Fibroblast of pulmonary artery (primary cell): ENCODE measurements around the gene MIAT.
"Not testable (repeated sequence)": the region's sequence is repeated elsewhere in the genome, so short reads cannot be mapped to it uniquely, and the experiment has no call there.

Experiments
- DNase-seq: peaks from one replicate; pipeline ENCODE4 v3.0.0-alpha.2; 2010; ENCODE audit warnings: low read depth
- H3K4me3 ChIP-seq: replicated peaks from 2 replicates; pipeline ENCODE4 v1.5.1; 2011; ENCODE audit warnings: low read depth, mild to moderate bottlenecking, control low read depth, low read length, moderate library complexity
- TF ChIP-seq, protein P1 (sequence below): IDR thresholded peaks from 2 replicates; pipeline ENCODE4 v1.5.1; 2011; ENCODE audit warnings: mild to moderate bottlenecking, control low read depth, low read length, inconsistent platforms; ENCODE audit errors: missing control alignments

Gene MIAT

DNA sequence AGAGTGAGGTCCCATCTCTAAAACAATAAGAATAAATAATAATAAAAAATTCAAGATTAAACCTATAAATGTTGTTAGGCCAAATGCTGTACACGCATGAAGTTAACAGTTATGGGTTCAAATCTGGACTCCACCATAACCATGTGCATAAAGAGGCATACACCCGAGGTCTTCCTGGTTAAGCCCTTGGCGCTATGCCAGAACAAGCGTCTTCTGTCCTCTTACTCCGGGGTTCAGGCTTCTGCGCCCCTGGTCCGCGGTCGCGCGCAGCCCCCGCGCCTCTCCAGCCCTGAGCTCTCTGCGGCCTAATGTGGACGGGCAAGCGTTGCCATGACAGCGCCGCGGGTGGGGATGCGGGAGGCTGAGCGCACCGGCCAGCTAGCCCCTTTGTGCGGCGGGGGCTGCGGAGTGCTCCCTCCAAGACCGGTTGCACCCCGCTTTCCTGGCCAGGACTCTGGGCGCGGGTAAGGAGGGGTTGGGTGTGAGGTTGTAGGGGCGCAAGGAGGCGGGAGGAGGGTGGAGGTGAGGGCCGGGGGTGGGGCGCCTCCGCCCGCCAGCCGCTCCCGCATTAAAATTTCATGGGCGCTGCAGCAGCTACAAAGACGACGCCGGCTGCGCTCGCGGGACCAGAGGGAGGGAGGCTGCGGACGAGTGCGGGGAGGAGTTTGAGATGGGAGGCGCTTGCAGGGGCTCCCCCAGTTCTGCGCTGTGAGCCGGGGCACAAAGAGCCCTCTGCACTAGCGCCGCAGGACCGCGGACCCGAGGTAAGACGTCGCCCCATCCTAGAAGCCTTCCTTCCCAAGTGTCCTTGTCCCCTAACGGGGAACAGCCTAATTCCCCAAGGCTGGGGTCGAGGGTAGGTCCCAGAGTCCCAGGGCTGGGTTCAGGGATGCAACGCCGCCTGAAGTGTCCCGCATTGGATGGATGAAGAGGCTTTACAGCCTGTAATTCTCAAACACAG is at the start of gene MIAT:
Gene MIAT (plus strand): TSS at position 698 of the 961 bp plus-strand sequence.
- no peak for DNase-seq
- H3K4me3 ChIP-seq, result peak within 1 kb of the TSS; percentile 37
- TF ChIP-seq, protein P1, sequence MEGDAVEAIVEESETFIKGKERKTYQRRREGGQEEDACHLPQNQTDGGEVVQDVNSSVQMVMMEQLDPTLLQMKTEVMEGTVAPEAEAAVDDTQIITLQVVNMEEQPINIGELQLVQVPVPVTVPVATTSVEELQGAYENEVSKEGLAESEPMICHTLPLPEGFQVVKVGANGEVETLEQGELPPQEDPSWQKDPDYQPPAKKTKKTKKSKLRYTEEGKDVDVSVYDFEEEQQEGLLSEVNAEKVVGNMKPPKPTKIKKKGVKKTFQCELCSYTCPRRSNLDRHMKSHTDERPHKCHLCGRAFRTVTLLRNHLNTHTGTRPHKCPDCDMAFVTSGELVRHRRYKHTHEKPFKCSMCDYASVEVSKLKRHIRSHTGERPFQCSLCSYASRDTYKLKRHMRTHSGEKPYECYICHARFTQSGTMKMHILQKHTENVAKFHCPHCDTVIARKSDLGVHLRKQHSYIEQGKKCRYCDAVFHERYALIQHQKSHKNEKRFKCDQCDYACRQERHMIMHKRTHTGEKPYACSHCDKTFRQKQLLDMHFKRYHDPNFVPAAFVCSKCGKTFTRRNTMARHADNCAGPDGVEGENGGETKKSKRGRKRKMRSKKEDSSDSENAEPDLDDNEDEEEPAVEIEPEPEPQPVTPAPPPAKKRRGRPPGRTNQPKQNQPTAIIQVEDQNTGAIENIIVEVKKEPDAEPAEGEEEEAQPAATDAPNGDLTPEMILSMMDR, result no peak

DNA sequence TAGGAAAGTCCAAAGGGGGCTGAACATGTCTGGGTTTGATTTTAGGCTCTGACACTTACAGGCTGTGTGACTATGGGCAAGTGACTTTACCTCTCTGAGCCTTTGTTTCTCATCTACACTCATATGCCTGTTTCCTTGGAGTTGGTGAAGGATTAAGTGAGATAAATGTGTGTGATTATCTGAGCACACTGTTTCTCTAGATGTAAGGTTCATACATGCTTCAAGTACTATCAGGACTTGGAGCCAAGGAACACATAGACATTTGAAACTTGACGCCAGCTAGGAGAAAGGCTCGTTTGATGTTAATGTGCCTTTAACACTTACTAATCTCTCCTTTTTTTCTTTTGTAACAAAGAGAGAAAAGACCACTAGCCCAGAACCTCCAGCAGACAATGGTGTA is 49.3 kb upstream of the MIAT start:
- TF ChIP-seq, protein P1, result no peak
- no peak for DNase-seq
- H3K4me3 ChIP-seq, result no peak overlapping the region

DNA sequence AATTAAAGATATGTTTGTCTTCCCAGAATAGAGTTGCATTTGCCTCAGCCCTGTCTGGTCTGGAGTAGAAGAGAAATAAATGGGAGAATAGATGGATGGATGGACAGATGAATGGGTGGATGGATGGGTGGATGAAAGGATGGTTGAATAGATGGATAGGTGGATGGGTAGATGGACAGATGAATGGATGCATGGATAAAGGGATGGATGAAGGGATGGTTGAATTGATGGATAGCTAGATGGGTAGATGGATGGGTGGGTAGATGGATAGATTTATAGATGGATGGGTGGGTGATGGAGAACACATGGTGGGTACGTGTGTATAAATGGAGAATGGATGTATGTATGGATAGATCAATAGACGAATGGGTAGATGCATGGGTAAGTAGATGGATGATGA is 48.1 kb upstream of the MIAT start:
- TF ChIP-seq, protein P1, result no peak
- DNase-seq, result no peak
- H3K4me3 ChIP-seq, result no peak overlapping the region

DNA sequence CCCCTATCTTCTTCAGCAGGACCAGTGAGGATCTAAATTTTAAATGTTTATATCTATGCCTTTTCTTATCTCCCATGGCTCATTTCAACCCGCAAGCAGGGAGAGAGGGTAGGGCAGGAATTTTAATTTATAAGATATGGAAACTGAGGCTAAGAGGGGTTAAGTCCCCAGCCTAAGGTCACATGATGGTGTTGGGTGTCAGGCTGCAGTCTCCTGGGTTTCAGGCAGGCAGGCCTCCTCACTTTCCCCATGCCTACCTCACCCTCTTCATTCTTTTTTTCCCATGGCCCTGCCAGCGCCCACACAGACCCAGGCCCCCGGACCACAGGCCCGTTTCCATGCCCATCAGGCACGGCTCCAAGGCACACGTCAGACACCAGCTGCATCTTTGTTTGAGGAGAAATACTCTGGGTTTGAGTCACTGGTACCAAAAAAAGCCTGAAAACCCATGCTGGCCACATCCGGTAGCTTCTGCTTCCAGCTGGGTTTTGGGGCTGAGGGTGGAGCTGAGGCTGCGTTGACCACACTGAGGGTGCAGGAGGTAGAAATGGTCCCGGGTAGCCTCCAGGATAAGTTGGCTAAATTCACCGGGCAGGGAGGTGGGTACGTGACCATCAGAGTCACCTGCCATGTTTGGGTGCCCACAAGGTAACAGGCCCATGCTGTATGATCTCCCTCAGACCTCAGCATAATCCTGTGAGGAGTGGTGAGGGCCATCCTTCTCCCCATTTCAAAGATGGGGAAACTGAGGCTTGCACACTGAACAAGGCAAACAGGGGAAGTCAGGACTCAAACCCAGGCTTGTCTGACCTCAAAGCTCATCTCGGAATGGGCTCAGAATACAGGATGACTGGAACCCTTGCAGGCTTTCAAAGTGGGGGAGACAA is 47.1 kb upstream of the MIAT start:
- no peak overlapping the region for H3K4me3 ChIP-seq
- DNase-seq, result peak; percentile 87
- TF ChIP-seq, protein P1, result no peak

DNA sequence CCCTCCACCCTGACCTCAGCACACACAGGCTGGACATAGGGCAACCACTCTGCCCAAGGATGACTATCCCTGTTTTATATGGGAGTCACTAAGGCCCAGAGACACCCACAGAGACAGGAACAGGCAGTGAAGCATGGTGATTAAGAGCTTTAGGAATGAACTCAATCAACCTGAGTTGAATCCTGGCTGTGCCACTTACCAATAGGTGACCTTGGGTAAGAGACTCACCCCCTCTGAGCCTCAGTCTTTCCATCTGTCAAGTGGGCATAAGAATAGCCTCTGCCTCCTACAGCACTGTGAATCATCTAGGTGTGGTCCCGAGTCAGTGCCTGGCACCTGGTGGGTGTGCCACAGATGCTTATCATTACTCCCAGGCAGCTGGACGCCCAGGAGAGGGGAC is 46.4 kb upstream of the MIAT start:
- H3K4me3 ChIP-seq, result no peak overlapping the region
- TF ChIP-seq, protein P1, result no peak
- DNase-seq, result no peak

DNA sequence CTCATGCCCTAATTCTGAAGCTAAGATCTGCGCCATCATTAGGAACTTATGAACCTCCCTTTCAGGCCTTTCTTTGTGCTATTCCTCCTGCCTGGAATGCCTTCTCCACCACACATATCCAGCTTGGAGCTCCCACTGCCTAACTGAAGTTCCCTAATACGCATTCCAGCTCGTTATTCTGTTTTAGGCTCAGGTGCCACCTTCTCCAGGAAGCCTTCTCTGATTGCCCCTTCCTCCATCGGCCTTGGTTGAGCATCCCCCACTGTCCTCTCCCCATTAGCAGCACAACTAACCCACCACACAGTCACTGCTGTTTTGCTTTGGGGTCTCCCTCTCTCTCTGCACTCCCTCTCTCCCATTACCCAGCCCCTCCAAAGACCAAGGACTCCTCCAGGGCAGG is 44.7 kb upstream of the MIAT start:
- DNase-seq, result no peak
- TF ChIP-seq, protein P1, result no peak

DNA sequence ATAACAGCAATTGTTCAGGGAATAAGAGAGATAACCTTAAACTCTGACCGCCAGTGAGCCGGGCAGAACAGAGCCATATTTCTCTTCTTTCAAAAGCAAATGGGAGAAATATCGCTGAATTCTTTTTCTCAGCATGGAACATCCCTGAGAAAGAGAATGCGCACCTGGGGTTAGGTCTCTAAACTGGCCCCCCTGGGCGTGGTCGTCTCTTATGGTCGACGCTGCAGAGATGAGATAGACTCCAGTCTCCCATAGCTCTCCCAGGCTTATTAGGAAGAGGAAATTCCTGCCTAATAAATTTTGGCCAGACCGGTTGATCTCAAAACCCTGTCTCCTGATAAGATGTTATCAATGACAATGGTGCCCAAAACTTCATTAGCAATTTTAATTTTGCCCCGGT is 43.6 kb upstream of the MIAT start:
- DNase-seq, H3K4me3 ChIP-seq: not testable (repeated sequence)

More for the DNA sequence above, 44.7 kb upstream of the MIAT start:
- no peak overlapping the region for H3K4me3 ChIP-seq
